ENCODE measurements around the gene SYDE2. TPM values are rescaled to one million over a fixed set of nuclear protein-coding genes. Genes with fewer than 3 reads are reported as not detected.

SYDE2 gene
- total and polyA plus RNA-seq, 2 experiments from 2014 or later = 5.8 to 20.1 TPM

DNA sequence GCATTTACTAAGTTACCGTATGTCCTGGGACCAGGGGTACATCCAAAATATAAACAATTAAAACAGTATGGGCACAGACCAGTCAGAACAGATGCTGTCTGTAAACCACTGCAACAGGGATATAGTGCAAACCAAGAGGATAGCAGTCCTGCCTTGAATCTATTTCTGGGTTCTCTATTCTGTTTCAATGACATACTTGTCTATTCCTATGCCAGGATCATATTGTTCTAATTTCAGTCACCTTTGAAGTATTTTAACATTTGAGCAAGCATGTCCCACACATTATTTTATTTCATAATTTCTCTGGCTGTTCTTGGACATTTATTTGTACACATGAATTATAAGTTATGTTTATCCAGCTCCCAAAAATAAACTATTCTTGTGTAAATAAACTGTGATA lies 28.2 kb upstream of the SYDE2 start:
- no peak overlapping the region for H3K4me3 Mint-ChIP-seq
- no peak for ATAC-seq
- H3K27ac Mint-ChIP-seq = no peak overlapping the region

More for the DNA sequence above, 28.2 kb upstream of the SYDE2 start:
- no peaks in the 10 kb centered on the region for H3K9me3 Mint-ChIP-seq
- H3K27me3 Mint-ChIP-seq (ENCODE audit: insufficient read depth, low read depth, poor library complexity) = peaks cover 4% of the 10 kb centered on the region
- DNase-seq (ENCODE audit: low spot score) = no peak
- Histone ChIP-seq H3K9me2 (ENCODE audit: insufficient read depth) (no peaks in the 10 kb centered on the region), H2AFZ (no peak overlapping the region), H3K27ac (ENCODE audit: low read depth) (no peak overlapping the region), H3F3A (replicated peaks; ENCODE audit: low read depth) (no peaks in the 10 kb centered on the region), H3K4me3 (no peak overlapping the region), H3K4me2 (no peak overlapping the region), H3K4me1 (ENCODE audit: insufficient read depth) (peaks cover 25% of the 10 kb centered on the region), H3K27me3 (ENCODE audit: insufficient read depth) (no peaks in the 10 kb centered on the region), H3K36me3 (ENCODE audit: insufficient read depth) (no peaks in the 10 kb centered on the region), H3K79me2 (replicated peaks; ENCODE audit: insufficient read depth) (no peaks in the 10 kb centered on the region), H4K20me1 (replicated peaks; ENCODE audit: insufficient read depth) (no peaks in the 10 kb centered on the region)
- no peak for TF ChIP-seq ZNF331 (CRISPR knock-in tag; IDR thresholded peaks at IDR 0.05; ENCODE audit: low read depth)
- no peak for TF ChIP-seq CREB1 (CRISPR knock-in tag; IDR thresholded peaks at IDR 0.05; ENCODE audit: low read depth)
- TF ChIP-seq EZH2phosphoT487 (IDR thresholded peaks at IDR 0.05; ENCODE audit: unreplicated experiment) = no peak
- TF ChIP-seq, protein P1, sequence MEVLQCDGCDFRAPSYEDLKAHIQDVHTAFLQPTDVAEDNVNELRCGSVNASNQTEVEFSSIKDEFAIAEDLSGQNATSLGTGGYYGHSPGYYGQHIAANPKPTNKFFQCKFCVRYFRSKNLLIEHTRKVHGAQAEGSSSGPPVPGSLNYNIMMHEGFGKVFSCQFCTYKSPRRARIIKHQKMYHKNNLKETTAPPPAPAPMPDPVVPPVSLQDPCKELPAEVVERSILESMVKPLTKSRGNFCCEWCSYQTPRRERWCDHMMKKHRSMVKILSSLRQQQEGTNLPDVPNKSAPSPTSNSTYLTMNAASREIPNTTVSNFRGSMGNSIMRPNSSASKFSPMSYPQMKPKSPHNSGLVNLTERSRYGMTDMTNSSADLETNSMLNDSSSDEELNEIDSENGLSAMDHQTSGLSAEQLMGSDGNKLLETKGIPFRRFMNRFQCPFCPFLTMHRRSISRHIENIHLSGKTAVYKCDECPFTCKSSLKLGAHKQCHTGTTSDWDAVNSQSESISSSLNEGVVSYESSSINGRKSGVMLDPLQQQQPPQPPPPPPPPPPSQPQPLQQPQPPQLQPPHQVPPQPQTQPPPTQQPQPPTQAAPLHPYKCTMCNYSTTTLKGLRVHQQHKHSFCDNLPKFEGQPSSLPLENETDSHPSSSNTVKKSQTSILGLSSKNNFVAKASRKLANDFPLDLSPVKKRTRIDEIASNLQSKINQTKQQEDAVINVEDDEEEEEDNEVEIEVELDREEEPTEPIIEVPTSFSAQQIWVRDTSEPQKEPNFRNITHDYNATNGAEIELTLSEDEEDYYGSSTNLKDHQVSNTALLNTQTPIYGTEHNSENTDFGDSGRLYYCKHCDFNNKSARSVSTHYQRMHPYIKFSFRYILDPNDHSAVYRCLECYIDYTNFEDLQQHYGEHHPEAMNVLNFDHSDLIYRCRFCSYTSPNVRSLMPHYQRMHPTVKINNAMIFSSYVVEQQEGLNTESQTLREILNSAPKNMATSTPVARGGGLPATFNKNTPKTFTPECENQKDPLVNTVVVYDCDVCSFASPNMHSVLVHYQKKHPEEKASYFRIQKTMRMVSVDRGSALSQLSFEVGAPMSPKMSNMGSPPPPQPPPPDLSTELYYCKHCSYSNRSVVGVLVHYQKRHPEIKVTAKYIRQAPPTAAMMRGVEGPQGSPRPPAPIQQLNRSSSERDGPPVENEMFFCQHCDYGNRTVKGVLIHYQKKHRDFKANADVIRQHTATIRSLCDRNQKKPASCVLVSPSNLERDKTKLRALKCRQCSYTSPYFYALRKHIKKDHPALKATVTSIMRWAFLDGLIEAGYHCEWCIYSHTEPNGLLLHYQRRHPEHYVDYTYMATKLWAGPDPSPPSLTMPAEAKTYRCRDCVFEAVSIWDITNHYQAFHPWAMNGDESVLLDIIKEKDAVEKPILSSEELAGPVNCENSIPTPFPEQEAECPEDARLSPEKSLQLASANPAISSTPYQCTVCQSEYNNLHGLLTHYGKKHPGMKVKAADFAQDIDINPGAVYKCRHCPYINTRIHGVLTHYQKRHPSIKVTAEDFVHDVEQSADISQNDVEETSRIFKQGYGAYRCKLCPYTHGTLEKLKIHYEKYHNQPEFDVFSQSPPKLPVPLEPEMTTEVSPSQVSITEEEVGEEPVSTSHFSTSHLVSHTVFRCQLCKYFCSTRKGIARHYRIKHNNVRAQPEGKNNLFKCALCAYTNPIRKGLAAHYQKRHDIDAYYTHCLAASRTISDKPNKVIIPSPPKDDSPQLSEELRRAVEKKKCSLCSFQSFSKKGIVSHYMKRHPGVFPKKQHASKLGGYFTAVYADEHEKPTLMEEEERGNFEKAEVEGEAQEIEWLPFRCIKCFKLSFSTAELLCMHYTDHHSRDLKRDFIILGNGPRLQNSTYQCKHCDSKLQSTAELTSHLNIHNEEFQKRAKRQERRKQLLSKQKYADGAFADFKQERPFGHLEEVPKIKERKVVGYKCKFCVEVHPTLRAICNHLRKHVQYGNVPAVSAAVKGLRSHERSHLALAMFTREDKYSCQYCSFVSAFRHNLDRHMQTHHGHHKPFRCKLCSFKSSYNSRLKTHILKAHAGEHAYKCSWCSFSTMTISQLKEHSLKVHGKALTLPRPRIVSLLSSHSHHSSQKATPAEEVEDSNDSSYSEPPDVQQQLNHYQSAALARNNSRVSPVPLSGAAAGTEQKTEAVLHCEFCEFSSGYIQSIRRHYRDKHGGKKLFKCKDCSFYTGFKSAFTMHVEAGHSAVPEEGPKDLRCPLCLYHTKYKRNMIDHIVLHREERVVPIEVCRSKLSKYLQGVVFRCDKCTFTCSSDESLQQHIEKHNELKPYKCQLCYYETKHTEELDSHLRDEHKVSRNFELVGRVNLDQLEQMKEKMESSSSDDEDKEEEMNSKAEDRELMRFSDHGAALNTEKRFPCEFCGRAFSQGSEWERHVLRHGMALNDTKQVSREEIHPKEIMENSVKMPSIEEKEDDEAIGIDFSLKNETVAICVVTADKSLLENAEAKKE (CRISPR knock-in tag; IDR thresholded peaks at IDR 0.05) = no peak
- TF ChIP-seq, protein P2, sequence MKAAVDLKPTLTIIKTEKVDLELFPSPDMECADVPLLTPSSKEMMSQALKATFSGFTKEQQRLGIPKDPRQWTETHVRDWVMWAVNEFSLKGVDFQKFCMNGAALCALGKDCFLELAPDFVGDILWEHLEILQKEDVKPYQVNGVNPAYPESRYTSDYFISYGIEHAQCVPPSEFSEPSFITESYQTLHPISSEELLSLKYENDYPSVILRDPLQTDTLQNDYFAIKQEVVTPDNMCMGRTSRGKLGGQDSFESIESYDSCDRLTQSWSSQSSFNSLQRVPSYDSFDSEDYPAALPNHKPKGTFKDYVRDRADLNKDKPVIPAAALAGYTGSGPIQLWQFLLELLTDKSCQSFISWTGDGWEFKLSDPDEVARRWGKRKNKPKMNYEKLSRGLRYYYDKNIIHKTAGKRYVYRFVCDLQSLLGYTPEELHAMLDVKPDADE (IDR thresholded peaks at IDR 0.05) = no peak
- TF ChIP-seq JUNB (IDR thresholded peaks at IDR 0.05; ENCODE audit: unreplicated experiment) = no peak
- no peak for TF ChIP-seq POLR2AphosphoS5 (IDR thresholded peaks at IDR 0.05; ENCODE audit: low read depth)
- no peak for TF ChIP-seq STAT1 (IDR thresholded peaks at IDR 0.05; ENCODE audit: unreplicated experiment)
- no peaks in the 10 kb centered on the region for H3K36me3 Mint-ChIP-seq (ENCODE audit: low read depth)
- H3K4me1 Mint-ChIP-seq = peaks cover 27% of the 10 kb centered on the region

Measured in GM23338 (cell line).